Activated naive CD4-positive, alpha-beta T cell treated with anti-CD3 and anti-CD28 coated beads, Interleukin-2, amount 50 U/mL, for 16 hours (primary cell): Measurements from ENCODE around the gene STAT1.
"Not testable (repeated sequence)": the region's sequence is repeated elsewhere in the genome, so short reads cannot be mapped to it uniquely, and the experiment has no call there.

Source experiments
- DNase-seq: peaks from one replicate; pipeline ENCODE4 v3.0.0-alpha.2; 2020

STAT1 gene

GRCh38 chr2:190979906-190980629 lies 33.9 kb downstream of the STAT1 start:
- DNase-seq = no peak

- no peak for DNase-seq
These were observed 35.5 kb downstream of the STAT1 start for GRCh38 chr2:190978389-190979053.

- DNase-seq = no peak
These were observed 36.5 kb downstream of the STAT1 start for GRCh38 chr2:190977505-190977904.

DNA sequence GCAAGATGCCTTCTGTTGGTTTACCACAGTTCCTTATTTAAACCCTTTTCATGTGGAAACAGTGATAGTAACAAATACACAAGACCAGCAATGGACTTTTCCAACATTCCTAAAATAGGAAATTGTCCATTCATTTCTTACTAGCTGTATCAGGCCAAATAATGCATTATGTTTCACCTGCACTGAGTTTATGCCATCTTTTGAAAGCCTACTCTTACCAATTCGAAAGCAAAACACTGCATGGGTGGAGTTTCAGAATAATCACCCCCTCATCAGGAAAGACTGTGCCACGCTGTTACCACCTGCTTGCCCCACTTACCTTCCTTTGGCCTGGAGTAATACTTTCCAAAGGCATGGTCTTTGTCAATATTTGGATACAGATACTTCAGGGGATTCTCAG lies 37.5 kb downstream of the STAT1 start:
- DNase-seq = no peak

DNA sequence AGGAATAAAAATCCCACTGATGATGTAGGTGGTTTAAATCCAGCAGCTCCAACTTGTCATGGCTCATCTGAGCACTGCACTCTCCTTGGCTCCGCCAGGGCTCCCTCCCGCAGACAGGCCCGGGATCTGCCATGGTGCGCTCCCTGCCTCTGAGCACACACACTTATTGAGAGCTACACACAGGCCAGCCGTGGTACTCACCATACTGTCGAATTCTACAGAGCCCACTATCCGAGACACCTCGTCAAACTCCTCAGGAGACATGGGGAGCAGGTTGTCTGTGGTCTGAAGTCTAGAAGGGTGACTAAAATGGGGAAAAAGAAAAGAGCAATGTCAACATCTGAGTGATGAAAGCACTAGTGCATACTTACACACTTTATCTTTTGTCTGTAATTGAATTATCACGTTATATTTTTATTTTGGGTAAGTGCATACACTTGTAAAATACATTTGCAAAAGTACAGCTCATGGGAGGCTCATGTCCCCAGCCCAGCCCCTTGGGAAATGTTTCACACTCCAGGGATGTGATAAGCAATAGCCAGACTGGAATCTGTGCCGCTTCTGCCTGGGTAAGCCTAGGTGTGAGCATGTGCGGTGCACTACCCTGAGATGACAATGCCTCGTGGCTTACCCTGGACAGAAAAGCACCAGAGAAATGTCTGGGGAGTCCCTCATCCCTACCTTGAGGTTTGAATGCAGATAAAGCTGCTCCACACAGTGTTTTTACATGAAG lies 39.2 kb downstream of the STAT1 start:
- DNase-seq = no peak

DNA sequence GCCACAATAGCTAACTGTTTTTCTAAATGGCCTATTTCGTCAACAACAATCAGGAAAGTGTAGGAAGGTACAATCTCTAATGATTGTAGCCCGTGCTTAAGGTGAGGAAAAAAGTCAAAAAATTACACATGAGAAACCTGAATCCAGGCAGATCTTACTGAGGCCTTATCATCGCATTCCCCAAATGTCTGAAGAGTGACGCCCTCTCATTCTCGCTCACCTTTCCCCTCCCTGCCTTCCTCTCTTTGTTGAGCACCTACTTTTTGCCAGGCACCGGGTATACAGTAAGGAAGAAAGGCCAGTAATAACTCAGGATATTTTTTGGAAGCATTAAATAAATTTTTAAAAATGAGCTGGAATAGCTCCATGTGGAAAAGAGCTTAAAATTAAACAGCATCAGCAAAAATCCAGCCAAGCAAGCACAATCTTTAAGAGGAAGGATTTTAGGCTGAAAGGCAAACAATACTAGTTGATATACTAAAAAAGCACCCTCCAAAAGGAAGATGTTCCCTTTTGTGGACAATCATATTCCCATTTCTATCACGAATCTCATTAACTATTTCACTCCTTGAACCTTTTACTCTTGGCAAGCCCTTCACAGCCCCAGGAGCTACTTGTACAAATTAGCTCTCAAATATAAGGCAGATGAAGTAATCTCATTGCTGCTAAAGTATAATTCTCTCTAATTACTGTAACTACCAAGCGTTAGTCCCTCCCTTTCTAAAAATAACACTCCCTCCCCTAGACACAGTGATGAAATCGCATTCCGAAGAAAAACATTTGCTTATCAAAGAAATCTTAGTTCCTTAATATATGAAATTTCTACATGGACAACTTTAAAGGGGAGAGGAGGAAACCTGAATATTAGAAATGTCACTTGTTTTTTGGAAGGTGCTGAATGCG lies 40.0 kb downstream of the STAT1 start:
- DNase-seq = no peak

DNA sequence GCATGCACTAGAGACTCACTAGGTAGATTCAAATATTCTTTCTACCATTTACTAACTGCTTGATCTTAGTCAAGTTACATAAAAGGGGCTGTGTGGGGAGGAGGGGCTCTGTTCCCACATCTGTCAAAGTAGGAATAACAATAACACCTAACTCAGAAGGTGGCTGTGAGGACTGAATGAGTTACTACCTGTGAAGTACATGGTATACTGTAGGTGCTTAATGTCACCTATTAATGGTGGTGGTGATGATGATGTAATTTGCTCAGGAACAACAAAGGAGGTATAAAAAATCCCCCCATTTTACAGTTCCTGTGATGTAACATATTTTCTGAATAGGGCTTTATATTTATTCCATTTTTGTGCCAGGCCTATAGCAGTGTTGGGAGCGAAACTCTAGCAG lies 40.7 kb downstream of the STAT1 start:
- no peak for DNase-seq

- DNase-seq = no peak
These were observed 41.1 kb downstream of the STAT1 start for GRCh38 chr2:190972846-190973245.

DNA sequence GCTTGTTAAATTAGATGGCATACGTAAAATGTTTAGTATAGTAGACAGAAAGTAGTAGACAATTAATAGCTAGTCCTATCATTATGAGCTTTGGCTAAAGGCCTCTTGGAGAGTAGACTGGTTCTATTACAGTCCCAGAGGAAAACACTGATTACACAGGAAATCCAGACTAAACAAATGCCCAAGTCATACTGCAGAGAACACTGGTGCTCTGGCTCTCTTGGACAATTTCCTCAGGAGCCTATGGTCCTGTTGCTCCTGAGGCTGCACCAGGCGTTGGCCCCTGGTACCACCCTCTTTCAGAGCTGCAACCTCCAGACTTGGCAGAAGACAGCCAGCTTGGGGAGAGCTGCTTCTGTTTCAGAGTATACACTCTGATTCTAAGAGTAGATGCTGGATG lies 41.8 kb downstream of the STAT1 start:
- DNase-seq = no peak

DNA sequence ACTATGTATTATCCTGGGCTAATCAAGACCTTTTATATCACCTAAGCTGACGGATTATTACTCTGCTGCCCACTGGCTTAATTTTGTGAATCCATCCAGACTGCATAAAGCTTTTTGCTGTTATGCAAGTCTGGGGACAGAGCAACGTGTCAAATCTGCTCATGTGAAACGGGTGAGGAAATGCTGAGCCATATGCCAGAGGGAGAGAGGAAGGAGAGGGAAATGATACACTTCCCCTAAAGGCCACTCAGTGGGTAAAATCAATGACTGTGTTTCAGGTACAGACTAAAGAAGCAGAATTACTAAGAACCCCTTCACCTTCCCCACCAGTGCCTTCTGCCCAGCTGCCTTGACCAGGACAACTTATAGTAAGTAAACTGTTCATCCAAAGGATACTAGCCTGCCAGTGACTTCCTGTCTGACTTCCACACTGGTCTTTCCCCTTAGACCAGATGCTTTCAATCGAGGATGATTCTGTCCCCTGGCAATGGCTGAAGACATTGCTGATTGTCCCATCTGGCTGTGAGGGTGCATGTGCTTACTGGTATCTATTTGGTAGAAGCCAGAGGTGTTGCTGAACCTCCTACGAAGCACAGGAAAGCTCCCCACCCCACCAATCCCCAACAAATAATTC lies 43.0 kb downstream of the STAT1 start:
- DNase-seq = no peak

DNA sequence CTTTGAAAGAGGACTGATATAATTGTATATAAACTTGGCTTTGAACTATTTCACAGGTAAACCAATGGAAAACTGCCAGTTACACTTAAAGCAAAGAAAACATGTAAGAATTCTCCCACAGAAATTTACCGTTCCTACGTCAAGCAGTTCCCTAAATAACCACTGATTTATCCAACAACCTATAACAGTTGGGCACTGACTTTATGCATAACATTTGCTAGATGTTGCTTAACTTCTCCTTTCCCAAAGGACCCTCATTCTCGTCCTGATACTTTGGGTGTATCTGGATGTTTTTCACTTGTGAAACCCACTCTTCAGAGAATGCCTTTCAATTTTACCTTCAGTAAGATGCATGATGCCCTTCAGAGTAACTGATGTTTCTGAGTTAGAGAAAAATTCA lies 43.8 kb downstream of the STAT1 start:
- DNase-seq = no peak

GRCh38 chr2:190968522-190968921 lies 45.4 kb downstream of the STAT1 start:
- no peak for DNase-seq

DNA sequence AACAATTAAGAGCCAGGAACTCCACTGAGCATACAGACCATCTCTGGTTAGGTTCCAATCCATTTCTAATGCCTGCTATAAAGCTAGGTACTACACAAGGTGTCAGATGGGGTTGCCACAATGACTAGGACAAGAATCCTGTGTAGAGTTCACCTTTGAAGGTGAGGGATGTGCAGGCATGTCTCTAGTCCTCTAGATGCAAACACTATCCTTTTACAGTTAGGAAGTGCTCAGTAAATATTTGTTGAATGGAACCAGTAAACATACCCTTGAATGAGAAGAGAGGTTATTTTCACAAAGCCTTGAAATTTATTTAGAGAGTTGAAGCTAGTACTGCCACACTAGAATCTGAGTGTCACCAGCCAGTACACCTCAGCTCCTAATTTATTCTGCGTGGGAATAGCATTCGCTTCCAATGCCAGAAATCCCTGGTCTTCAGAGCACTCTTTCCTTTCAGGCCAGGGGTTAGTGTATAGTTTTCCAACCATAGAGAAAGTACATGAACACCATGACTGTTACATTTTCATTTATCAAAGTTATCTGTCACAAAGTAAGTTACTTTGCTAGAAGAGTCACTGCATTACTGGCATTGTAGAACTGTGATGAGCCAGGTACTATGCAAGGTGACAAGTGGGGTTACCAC lies 48.3 kb downstream of the STAT1 start:
- no peak for DNase-seq

DNA sequence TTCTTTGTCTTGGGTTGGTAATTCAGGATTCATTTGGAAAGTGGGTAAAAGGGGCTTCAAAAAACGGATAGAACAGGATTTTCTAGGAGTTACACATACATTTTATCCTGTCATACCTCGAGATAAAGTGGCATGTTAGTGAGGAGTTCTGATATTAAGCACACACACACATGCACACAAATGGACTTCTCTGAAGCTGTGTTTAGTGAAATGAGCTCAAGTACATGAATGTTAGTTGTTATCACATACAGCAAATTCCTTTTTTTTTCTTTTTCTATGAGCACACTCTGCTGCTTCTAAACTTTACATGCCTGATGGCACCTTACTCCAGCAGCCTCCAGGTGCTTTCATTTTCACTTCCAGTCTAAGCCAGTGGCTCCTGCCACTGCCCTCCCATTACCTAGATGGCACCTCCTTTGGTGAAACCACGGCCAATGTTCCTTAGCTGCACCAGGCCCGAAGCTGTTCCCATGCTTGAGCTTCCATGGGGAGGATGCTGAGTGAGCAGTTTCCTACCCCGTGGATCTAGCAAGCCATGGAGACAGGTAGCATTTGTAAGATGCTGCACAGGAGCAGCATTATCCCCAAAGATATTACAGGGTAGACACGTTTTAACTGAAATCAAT lies 49.7 kb downstream of the STAT1 start:
- no peak for DNase-seq

DNA sequence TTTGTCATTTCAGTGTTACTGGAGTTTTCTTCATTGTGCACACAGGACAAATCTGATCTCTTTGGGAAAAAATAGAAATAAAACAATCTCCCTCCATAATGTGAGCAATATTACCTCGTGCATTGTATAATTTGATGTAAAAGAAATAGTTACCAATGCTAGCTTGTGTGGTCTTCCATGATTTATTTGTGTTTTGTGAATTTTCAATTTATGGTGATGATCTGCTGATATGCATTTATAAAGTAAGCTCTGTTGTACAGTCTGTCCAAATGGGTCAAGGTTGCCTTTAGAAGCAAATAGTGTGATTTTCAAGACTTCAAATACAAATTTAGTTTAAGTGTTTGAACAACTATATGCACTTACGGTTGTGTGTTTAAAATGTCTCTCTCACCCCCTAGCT lies 50.9 kb downstream of the STAT1 start:
- DNase-seq = no peak

DNA sequence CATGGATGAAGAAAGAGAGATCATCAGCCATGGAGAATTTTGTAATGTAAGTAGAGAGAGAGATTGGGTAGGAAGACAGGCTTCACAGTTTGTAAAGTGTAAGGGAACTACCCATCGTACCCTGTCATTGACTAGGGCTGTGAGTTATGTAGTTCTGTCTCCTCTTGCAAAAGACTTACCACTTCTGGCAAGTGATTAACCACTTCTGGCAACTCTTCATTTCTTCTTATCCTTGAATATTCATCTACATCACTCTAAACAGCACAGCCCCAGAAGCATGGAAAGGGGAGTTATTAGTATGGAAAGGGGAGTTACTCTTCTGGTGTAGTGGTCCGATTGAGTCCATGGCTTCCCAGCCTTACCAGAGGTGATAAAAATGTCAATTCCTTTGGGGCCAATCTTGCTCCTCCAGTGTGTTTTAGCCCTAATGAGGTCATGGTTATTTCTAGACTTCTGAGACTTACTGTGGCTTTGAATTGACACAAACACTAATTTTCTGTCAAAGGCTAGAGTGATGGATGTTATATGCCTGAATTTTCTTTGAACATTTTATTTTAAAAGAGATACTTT lies 52.0 kb downstream of the STAT1 start:
- DNase-seq = no peak

DNA sequence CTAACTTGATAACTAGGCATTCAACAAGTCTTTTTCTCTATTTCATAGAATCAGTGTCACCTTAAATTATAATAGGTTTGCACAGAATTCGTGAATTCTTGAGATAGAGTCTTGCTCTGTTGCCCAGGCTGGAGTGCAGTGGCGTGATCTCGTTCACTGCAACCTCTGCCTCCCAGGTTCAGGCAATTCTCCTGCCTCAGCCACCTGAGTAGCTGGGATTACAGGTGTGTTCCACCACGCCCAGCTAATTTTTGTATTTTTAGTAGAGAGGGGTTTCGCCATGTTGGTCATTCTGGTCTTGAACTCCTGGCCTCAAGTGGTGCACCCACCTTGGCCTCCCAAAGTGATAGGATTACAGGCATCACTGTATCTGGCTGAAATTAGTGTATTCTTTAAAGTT lies 52.9 kb downstream of the STAT1 start:
- not testable (repeated sequence) for DNase-seq

GRCh38 chr2:190959911-190960788 lies 53.8 kb downstream of the STAT1 start:
- no peak for DNase-seq

DNA sequence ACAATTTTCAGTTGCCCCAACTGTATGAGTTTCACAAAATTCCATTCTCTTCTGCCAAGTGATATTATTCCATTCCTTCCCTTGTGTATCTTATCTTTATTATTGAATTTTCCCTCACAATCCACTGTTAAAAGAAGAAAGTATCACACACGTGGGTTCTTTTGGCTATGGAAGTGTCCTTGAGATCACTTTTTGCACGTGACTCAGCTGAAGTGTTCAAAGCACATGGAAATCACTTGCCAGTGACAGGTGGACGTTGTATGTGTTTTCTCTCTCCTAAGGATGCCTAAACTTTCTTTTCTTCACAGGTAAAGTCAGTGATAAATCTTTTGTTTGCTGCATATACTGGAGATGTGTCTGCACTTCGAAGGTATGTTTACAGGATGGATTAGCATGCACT lies 60.7 kb downstream of the STAT1 start:
- DNase-seq = no peak

GRCh38 chr2:190950566-190950991 lies 63.4 kb downstream of the STAT1 start:
- DNase-seq = no peak
